SK-N-SH (cell line): ENCODE data around the gene SLC10A6.

Experiments
- CTCF ChIP-seq: fragments of 200-600 bp; sonication (generic); IDR thresholded peaks from 2 replicates; pipeline ENCODE4 v1.6.1; 2017; ENCODE audit warnings: antibody characterized with exemption, mild to moderate bottlenecking, moderate library complexity
- MAX ChIP-seq: IDR thresholded peaks from 2 replicates; pipeline ENCODE4 v1.4.0; 2012; ENCODE audit warnings: low read depth
- RAD21 ChIP-seq: IDR thresholded peaks from 2 replicates; pipeline ENCODE4 v1.6.1; 2012; ENCODE audit warnings: mild to moderate bottlenecking, low read length
- USF2 ChIP-seq: fragments of 150-350 bp; IDR thresholded peaks from 2 replicates; pipeline ENCODE4 v1.6.1; 2017; ENCODE audit warnings: antibody characterized with exemption, low read length, low read depth, borderline replicate concordance
- YY1 ChIP-seq: IDR thresholded peaks from 2 replicates; pipeline ENCODE4 v1.4.0; 2012; ENCODE audit warnings: low read depth, mild to moderate bottlenecking
- ZBTB33 ChIP-seq: IDR thresholded peaks from 2 replicates; pipeline ENCODE4 v1.4.0; 2012; ENCODE audit warnings: low read depth, borderline replicate concordance

- TF ChIP-seq CTCF (no peak), USF2 (no peak), ZBTB33 (no peak), MAX (no peak), YY1 (no peak), RAD21 (no peak)
Measured at GRCh38 chr4:86890790-86891189, 41.6 kb upstream of the SLC10A6 start.
